Activated naive CD8-positive, alpha-beta T cell treated with anti-CD3 and anti-CD28 coated beads, Interleukin-2, amount 10 ng/mL, durations not matched to agents 7 days and 5 days (primary cell): ENCODE measurements around the gene MLLT10. TPM values are rescaled to one million over a fixed set of nuclear protein-coding genes. Genes with fewer than 3 reads are reported as not detected.
"Not testable (repeated sequence)": the region's sequence is repeated elsewhere in the genome, so short reads cannot be mapped to it uniquely, and the experiment has no call there.

Source experiments
- ATAC-seq: fragments of 150-1000 bp; cut with Tn5 transposase; one replicate; pipeline ENCODE4 v1.10.0; 2021; ENCODE audit warnings: low read depth, moderate library complexity
- POLR2A ChIA-PET: fragments of 350-600 bp; sonication (Branson Sonifier 250); formaldehyde crosslinking; loops from one replicate; lab custom pipeline; 2021; ENCODE audit warnings: antibody characterized with exemption; lab: Charles Lee
- DNase-seq: peaks from one replicate; pipeline ENCODE4 v3.0.0; 2021
- H3K27ac Mint-ChIP-seq: one replicate; pipeline ENCODE4 v1.8.0; 2022; ENCODE audit warnings: mild to moderate bottlenecking, mixed read lengths
- H3K27me3 Mint-ChIP-seq: one replicate; pipeline ENCODE4 v1.8.0; 2022; ENCODE audit warnings: mild to moderate bottlenecking, moderate library complexity, mixed read lengths
- H3K36me3 Mint-ChIP-seq: one replicate; pipeline ENCODE4 v1.8.0; 2021; ENCODE audit warnings: mild to moderate bottlenecking, mixed read lengths
- H3K4me1 Mint-ChIP-seq: one replicate; pipeline ENCODE4 v1.8.0; 2021; ENCODE audit warnings: mixed read lengths
- H3K4me3 Mint-ChIP-seq: one replicate; pipeline ENCODE4 v1.8.0; 2022; ENCODE audit warnings: mild to moderate bottlenecking, moderate library complexity, mixed read lengths
- H3K9me3 Mint-ChIP-seq: one replicate; pipeline ENCODE4 v1.8.0; 2021; ENCODE audit warnings: mixed read lengths
- total RNA-seq, 2 experiments: library from RNA; stranded (reverse); gene quantifications; one replicate each; pipeline ENCODE4 v1.2.3, GENCODE V29; 2021

MLLT10 gene
- total RNA-seq, 2 experiments from 2014 or later, result 50.0 to 58.0 TPM

DNA sequence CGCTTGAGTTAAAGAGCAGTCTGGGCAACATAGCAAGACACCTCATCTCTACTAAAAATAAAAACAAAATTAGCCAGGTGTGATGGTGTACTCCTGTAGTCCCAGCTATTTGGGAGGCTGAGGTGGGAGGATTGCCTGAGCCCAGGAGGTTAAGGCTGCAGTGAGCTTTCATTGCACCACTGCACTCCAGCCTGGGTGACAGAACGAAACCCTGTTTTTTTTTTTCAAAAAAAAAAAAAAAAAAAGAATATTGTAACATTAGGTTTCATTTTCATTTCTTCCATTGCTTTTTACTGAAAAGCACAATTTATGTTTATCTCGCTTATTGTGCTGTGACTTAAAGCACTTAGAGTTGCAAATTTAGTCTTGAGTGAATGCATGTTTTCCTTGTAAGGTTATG, 80.0 kb downstream of the MLLT10 start:
- no peak overlapping the region for H3K4me3 Mint-ChIP-seq
- DNase-seq (no peak), ATAC-seq (no peak)
- peaks cover 41% of the 10 kb centered on the region for H3K36me3 Mint-ChIP-seq
- peaks cover 17% of the 10 kb centered on the region for H3K4me1 Mint-ChIP-seq
- peaks cover 1% of the 10 kb centered on the region for H3K9me3 Mint-ChIP-seq
- POLR2A ChIA-PET, result interaction anchor here (0.6 kb wide), 1 partner anchor 317 kb away, joined by 3 read pairs; no protein-coding TSS in a partner anchor
- no peak overlapping the region for H3K27ac Mint-ChIP-seq
- no peaks in the 10 kb centered on the region for H3K27me3 Mint-ChIP-seq

DNA sequence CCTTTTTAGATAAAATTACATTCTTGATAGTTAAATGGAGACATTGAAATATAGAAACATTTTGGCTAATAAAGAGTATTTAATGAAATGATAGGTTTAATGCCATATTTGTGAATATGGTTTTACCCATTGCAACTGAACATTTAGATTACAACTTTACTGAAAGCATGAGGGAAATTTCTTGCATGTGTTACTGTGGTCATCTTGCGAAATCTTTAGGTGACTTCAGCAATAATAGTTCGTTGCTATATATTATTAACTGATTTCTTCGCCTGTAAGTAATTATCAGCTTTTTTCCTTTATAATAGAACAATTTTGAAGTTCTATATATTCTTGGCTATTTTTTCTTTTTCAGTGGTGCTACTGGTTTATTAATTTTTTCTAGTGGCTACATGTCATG, 83.2 kb downstream of the MLLT10 start:
- peaks cover 1% of the 10 kb centered on the region for H3K9me3 Mint-ChIP-seq
- H3K4me1 Mint-ChIP-seq, result peaks cover 10% of the 10 kb centered on the region
- DNase-seq (no peak), ATAC-seq (no peak)
- no peak overlapping the region for H3K27ac Mint-ChIP-seq
- H3K36me3 Mint-ChIP-seq, result peaks cover 22% of the 10 kb centered on the region
- H3K4me3 Mint-ChIP-seq, result no peak overlapping the region
- POLR2A ChIA-PET, result no interaction called here
- no peaks in the 10 kb centered on the region for H3K27me3 Mint-ChIP-seq

DNA sequence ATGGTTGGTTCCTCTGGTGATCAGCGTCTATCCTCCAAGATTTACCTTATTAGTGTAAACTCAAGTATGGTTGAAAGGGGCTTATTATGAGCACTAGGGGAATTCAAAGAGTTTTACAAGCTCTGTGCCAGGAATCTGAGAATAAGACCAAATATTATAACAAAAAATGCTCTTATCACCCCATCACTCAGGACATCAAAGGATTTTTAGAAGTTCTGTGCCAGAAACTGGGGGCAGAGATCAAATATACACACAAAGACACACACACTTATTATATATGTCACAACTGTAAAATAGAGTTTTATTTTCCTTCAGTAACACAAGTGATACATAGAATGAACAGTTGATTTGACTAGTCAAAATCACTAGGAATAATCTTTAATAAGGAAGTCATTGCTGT, 89.3 kb downstream of the MLLT10 start:
- POLR2A ChIA-PET, result no interaction called here
- DNase-seq, result no peak
- no peak for ATAC-seq
- Mint-ChIP-seq H3K4me3 (no peak overlapping the region), H3K27me3 (no peaks in the 10 kb centered on the region), H3K27ac (no peak overlapping the region), H3K4me1 (peaks cover 14% of the 10 kb centered on the region), H3K36me3 (peaks cover 46% of the 10 kb centered on the region), H3K9me3 (no peaks in the 10 kb centered on the region)

DNA sequence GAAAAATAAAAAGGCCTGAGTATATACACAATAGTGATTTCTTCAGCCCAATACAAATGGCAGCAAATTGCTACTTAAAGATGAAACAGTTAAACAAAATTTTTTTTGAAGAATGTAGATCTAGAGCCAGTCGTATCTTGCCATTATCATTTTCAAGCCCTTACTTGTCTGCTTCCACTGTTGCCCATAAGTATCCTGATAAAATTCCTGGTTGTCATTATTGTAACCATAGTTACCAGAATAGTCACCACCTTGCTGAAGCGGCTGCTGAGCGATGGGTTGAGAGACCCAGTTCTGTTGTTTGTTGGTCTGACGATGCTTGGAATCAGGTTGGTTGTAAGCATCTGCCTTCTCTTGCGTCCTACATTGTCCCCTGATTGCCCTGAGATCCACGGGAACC, 90.4 kb downstream of the MLLT10 start:
- H3K9me3 Mint-ChIP-seq, ATAC-seq, POLR2A ChIA-PET, DNase-seq, H3K27me3 Mint-ChIP-seq, H3K4me3 Mint-ChIP-seq: not testable (repeated sequence)
- Mint-ChIP-seq H3K27ac (peak overlapping the region; percentile 49), H3K36me3 (peaks cover 45% of the 10 kb centered on the region), H3K4me1 (peaks cover 15% of the 10 kb centered on the region)

DNA sequence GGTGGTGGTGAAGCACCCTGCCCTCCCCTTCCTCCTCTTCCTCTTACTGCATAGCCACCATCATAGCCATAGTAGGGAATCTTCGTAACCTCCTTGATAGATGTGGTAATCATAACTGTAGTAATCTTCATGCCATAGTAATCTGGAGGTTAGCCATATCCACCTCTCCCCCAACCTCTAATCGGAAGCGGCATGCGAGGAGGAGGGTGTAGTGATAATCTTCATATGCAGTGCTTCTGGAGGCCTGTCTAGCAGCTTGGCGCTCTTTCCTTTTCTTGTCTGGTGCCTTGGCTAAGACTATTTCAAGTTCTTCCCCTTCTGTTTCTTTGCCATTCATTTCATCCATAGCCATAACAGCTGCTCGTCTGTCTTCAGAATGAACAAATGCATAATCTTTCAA, 90.9 kb downstream of the MLLT10 start:
- H3K4me1 Mint-ChIP-seq, result peaks cover 16% of the 10 kb centered on the region
- no peaks in the 10 kb centered on the region for H3K9me3 Mint-ChIP-seq
- DNase-seq, result no peak
- POLR2A ChIA-PET, result interaction anchor here (1.2 kb wide), 1 partner anchor 91 kb away, joined by 3 read pairs; the partner anchor contains the start of gene MLLT10
- H3K36me3 Mint-ChIP-seq, result peaks cover 50% of the 10 kb centered on the region
- H3K27ac Mint-ChIP-seq, result peak overlapping the region; percentile 37
- H3K27me3 Mint-ChIP-seq, result no peaks in the 10 kb centered on the region
- no peak for ATAC-seq
- no peak overlapping the region for H3K4me3 Mint-ChIP-seq

DNA sequence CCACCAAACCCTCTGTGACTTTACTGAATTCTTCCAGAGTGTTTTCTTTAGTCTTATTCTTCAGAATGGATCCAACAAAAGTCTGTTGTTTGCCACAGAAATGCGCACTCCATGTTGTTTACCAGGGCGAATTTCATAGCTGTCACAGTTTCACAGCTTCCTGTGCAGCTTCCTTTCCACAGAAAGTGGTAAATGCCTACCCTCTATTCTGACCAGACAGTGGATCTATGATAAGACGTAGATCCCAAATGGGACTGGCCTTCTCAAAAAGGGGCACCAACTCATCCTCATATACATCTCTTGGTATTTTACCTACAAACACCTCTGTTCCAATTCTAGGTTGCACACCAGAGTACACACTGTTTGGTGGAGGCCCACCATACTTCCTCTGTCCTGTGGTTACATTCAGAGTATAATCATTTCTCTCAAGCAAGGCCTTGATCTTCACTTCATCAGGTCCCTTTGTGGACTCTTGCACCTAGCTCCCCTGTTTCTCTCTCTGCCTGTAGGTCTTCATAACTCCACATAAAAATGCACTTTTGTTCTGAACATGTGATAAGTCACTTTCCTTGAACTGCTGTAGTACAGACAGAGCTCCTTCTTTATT, 91.7 kb downstream of the MLLT10 start:
- DNase-seq, result no peak
- Mint-ChIP-seq H3K27ac (peak overlapping the region; percentile 37), H3K4me3 (peak overlapping the region; percentile 2), H3K27me3 (no peaks in the 10 kb centered on the region), H3K36me3 (peaks cover 54% of the 10 kb centered on the region), H3K9me3 (no peaks in the 10 kb centered on the region), H3K4me1 (peaks cover 18% of the 10 kb centered on the region)
- peak; percentile 88 for ATAC-seq
- POLR2A ChIA-PET, result interaction anchor here (1.2 kb wide), 1 partner anchor 92 kb away, joined by 3 read pairs; the partner anchor contains the start of gene MLLT10

DNA sequence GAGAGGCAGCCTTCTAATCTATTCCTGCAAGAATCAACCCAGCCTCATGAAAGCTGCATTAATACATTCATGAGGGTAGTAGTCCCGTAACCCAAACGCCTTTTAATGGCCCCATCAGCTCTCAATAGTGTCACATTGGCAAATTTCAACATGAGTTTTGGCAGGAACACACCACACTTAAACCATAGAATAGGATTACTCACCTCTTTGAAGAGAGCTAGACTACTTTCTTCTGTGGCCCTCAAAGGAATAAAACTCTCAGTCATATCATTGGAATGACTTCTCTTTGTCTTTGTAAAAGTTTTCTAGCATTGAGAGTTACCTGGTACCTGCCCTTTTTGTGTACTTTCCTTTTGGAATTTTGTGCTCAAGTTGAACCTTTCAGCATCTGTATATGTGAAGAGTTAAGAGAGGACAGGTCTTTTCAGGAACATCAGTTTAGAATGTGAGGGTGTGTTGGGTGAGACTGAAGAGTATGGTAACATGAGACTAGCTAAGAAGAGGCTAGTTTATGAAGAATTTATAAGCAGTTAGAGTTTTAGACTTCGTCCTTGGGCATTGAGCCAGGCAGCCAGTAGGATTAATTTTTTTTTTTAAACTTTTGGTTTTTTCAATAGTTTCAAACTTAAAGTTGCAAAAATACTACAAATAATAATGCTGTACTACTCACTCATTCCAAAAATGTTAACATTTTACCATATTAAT, 92.6 kb downstream of the MLLT10 start:
- peaks cover 20% of the 10 kb centered on the region for H3K4me1 Mint-ChIP-seq

DNA sequence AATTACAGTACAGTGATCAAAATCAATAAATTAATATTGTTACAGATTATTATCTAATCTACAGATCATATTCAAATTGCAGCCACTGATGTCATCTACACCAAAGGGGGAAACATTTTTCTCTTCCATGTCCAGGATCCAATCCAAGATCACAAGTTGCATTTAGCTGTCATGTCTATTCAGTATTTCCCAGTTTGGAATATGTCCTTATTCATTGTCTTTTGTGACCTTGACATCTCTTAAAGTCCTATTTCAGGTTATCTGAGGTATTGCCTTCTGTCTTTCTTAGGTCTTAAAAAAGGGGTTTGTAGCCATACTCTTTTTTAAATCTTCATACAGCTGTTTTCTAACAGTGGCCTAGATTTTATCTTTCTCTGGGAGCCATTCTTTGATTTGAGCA, 93.3 kb downstream of the MLLT10 start:
- Mint-ChIP-seq H3K9me3 (no peaks in the 10 kb centered on the region), H3K27ac (no peak overlapping the region), H3K27me3 (no peaks in the 10 kb centered on the region), H3K4me3 (no peak overlapping the region), H3K4me1 (peaks cover 23% of the 10 kb centered on the region), H3K36me3 (peaks cover 65% of the 10 kb centered on the region)
- POLR2A ChIA-PET, result no interaction called here
- ATAC-seq (no peak), DNase-seq (no peak)

More for the DNA sequence above, 92.6 kb downstream of the MLLT10 start:
- Mint-ChIP-seq H3K9me3 (no peaks in the 10 kb centered on the region), H3K27ac (no peak overlapping the region), H3K36me3 (peaks cover 60% of the 10 kb centered on the region), H3K27me3 (no peaks in the 10 kb centered on the region), H3K4me3 (no peak overlapping the region)
- DNase-seq, result no peak
- POLR2A ChIA-PET, result interaction anchor here (1.2 kb wide), 1 partner anchor 93 kb away, joined by 3 read pairs; the partner anchor contains the start of gene MLLT10
- no peak for ATAC-seq

DNA sequence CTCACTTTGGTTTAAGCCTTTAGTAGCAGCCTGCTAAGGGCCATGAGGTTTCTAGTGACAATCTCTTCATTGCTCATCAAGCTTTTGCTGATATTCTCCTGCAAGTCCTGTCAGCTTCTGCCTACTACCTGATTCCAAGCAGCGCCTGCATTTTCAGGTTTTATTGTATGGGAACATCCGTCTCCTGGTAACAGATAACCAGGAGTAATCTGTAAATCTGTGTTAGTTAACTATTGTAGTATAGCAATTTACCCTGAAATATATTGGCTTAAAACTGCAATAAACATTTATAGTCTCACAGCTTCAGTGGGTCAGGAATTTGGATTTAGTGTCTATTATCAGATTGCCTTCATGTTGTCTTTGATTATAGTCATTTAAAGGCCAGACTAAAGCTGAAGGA, 94.0 kb downstream of the MLLT10 start:
- Mint-ChIP-seq H3K9me3 (no peaks in the 10 kb centered on the region), H3K4me1 (peaks cover 23% of the 10 kb centered on the region), H3K27ac (no peak overlapping the region), H3K4me3 (no peak overlapping the region), H3K27me3 (no peaks in the 10 kb centered on the region), H3K36me3 (peaks cover 61% of the 10 kb centered on the region)
- POLR2A ChIA-PET, result no interaction called here
- ATAC-seq, result no peak
- no peak for DNase-seq

DNA sequence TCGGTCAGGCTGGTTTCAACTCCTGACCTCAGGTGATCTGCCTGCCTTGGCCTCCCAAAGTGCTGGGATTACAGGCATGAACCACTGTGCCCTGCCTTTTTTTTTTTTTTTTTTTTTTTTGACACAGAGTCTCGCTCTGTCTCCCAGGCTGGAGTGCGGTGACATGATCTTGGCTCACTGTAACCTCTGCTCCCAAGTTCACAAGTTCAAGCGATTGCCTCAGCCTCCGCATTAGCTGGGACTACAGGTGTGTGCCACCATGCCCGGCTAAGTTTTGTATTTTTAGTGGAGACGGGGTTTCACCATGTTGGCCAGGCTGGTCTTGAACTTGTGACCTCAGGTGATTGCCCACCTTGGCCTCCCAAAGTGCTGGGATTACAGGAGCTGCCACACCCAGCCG, 94.6 kb downstream of the MLLT10 start:
- Mint-ChIP-seq H3K4me1 (peaks cover 23% of the 10 kb centered on the region), H3K36me3 (peaks cover 58% of the 10 kb centered on the region)
- H3K4me3 Mint-ChIP-seq, POLR2A ChIA-PET, ATAC-seq, H3K27ac Mint-ChIP-seq, H3K9me3 Mint-ChIP-seq, H3K27me3 Mint-ChIP-seq, DNase-seq: not testable (repeated sequence)

DNA sequence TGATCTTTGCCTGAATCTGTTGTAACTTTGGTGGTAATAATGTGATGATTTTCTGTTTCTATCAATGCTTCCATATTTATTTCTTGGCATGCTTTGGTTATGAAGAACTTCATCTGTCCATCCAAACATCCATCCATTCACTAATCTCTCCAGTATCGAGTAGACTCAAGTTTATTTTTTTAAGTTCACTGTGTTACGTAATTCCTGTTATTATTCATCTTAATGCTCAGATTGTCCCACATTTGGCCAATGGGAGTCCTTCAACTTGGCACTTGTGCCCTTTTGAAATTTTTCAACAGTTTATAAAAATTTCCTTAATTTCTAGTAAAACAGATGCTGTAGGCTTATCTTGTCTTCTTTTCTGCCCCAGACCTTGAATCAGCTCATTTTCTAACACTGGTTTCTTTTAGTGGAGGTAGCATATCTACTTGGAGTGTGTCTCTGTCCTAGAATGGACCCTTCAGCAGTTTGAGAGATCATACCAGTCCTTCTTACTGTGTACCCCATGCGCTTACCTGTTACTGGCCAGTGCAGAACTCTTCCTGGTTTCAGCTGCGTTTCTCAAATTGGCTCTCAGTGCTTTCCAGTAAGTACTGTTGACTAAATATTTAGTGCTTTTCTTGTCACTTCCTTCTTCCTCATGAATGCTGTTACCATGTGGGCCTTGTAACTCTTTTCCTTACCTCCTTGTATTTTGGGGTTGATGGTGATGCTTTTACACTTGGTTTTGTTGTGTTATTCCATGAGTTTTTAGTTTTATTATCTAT, 100.8 kb downstream of the MLLT10 start:
- H3K4me3 Mint-ChIP-seq, result no peak overlapping the region
- peaks cover 27% of the 10 kb centered on the region for H3K36me3 Mint-ChIP-seq
- no peak overlapping the region for H3K27ac Mint-ChIP-seq
- POLR2A ChIA-PET, result no interaction called here
- no peaks in the 10 kb centered on the region for H3K9me3 Mint-ChIP-seq
- H3K4me1 Mint-ChIP-seq, result peaks cover 10% of the 10 kb centered on the region
- DNase-seq, result no peak
- no peak for ATAC-seq
- no peaks in the 10 kb centered on the region for H3K27me3 Mint-ChIP-seq

DNA sequence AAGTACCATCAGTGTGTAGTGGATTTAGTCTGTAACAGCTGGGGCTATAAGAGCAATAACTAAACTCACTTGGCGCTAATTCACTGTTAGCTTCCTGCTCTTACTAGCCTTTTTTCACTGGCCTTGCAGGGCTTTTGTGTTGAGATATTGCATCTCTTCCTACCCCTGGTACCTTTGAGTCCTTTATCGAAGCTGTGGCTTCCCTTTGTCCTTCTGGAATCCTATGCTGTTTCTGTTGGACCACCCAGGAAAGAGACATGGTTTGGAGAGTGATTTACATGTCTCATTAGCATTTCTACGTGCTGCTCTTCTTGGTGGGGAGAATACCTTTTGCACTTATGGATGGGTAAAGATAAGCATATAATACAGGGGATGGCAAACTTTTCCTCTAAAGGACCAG, 103.8 kb downstream of the MLLT10 start:
- Mint-ChIP-seq H3K4me1 (peaks cover 4% of the 10 kb centered on the region), H3K4me3 (no peak overlapping the region), H3K9me3 (no peaks in the 10 kb centered on the region), H3K27me3 (no peaks in the 10 kb centered on the region), H3K27ac (no peak overlapping the region), H3K36me3 (peaks cover 15% of the 10 kb centered on the region)
- POLR2A ChIA-PET, result no interaction called here
- no peak for ATAC-seq
- no peak for DNase-seq

DNA sequence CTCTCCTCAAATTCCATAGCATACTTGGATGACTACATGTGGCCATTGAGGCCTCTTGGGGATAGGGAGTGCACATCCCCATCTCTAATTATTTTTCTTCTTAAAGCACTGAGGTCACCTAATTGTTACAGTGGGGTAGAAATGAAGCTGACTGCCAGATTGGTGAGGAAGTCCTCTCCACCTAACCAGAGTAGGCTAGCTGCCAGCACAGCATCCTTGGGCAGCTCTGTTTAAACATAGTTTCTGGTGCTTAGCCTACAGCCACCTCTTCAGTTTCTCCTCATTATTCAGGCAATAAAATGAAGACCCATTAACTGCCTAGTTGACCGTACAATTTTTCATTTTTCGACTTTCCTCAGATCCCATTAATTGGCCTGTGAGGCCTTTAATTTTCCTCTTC, 104.6 kb downstream of the MLLT10 start:
- Mint-ChIP-seq H3K27me3 (no peaks in the 10 kb centered on the region), H3K4me3 (no peak overlapping the region), H3K4me1 (peaks cover 4% of the 10 kb centered on the region), H3K27ac (no peak overlapping the region), H3K9me3 (no peaks in the 10 kb centered on the region), H3K36me3 (peaks cover 17% of the 10 kb centered on the region)
- POLR2A ChIA-PET, result no interaction called here
- DNase-seq (no peak), ATAC-seq (no peak)
